GM19193 (cell line): ENCODE measurements around the gene C14orf180.

ENCODE experiments used
- POLR2A ChIP-seq: IDR thresholded peaks from 4 replicates; pipeline ENCODE4 v1.6.1; 2011; ENCODE audit not compliant: insufficient read depth, insufficient read length; ENCODE audit errors: extremely low read depth

The C14orf180 gene

DNA sequence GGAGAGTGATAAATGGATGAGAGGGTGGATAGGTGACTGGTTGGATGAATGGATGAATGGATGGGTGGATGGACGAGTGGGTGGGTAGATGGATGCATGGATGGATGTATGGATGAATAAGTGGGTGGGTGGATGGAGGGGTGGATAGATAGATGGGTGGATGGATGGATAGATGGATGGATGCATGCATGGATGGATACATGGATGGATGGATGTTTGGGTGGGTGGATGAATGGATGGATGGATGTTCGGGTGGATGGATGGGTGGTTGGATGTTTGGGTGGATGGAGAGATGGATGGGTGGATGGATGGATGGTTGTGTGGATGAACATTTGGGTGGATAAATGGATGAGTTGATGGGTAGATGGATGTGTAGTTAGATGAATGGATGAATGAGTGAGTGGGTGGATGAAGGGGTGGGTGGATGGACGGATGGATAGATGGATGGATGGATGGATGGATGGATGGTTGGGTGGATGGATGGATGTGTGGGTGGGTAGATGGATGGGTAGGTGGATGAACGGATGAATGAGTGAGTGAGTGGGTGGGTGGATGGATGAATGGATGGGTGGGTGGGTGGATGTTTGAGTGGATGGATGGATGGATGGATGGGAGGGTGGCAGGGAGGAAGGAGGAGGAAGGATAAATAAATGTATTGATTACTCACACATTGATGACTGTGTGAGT, 34.7 kb downstream of the C14orf180 start:
- TF ChIP-seq POLR2A = no peak

DNA sequence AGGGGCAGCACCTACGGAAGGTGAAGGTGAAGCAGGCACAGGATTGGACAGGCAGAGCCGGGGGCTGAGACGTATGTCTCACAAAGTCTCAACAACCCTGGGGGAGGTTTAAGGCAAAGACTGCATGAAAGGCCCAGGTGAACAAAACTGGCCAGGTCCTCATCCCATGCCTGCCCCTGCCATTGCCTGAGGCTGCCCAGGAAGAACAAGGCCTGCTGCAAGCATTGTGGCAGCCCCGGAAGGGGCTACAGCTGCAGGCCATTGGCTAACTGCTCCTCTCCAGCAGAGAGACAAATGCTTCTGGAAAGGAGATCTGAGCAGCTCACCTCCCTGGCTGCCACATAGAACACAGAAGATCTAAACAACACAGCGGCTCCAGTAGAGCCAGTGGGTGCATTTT, 45.4 kb downstream of the C14orf180 start:
- no peak for TF ChIP-seq POLR2A

DNA sequence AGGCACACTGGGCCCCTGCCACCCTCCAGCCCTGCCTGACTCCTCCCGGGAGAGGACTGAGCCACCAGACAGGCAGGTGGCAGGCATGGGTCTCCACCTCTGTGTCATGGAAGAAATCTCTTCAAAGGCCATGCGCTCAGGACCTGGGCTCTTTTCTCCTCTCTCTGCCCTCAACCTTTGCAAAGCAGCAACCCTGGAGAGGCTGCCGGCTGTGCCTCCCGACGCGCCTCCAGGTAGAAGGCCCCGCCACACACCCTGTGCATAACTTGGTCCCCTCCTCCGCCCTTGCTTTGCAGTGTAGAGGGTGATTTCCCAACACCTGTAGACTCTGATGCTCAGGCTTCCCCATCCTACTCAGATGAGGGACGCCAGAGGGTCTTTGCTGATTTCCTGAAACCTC, 53.2 kb downstream of the C14orf180 start:
- no peak for TF ChIP-seq POLR2A

DNA sequence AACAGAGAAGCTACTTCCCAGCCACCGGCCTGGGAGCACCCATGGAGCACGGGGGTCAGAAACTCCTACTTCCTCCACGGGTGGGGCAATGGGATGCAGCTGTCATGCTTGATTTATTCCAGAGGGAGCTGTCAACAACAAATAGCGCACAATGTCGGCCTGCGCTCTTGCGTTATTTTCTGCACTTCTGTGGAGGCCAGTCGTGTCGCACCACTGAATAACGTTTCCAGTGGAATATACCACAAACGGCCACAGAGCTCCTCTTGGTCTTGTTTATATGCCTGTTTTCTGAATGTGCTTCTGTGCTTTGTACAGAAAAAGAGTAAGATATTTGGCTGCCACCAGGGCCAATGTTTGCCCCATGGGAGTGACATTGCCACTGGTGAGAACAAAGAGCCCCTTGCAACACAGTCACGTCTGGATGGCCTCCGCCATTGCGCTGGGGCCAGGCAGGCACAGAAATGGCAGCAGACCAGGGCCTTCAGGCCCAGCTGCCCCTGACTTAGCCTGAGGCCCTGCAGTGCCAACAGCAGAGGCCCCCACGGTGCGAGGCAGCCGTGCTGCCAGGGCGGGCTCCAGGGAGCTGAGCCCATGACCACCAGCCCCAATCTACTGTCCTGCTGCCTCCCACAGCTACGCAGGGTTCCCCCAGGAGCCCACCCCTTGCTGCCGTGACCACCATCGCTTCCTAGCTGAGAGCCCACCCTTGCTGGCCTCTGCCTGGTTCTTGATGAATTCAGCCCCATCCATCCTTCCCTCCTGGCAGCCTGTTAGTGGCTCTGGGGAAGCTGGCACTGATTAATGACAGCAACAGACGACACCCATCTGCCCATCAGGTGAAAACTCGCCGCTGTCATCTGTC, 53.9 kb downstream of the C14orf180 start:
- TF ChIP-seq POLR2A = no peak

DNA sequence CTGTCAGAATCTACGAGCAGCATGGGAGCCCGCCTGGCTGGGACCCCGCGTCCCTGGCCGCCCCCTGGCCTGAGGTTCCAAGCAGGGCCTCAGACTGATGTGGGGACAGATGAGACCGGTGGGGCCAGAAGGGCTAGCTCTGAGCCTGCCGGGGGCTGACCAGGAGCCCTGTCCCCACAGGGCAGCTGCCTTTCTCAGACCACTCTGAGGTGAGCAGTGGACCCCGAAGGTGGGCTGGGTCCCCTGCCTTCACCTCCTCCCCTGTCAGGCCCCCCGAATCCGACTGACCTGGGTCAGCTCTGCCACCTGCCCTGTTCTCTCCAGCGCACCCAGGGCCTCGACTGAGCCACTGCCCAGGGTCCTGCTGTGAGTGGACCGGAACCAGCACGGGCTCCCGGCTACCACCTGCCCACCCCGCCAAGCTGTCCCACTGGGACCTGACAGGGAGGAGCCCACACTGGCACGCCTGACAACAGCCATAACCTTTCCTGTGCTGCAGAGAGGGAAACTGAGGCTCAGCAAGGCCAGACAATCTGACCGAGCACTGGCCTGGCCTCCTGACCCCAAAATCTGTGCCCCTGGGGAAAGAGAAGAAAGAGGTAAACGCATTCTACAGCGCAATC, 54.7 kb downstream of the C14orf180 start:
- TF ChIP-seq POLR2A = no peak

DNA sequence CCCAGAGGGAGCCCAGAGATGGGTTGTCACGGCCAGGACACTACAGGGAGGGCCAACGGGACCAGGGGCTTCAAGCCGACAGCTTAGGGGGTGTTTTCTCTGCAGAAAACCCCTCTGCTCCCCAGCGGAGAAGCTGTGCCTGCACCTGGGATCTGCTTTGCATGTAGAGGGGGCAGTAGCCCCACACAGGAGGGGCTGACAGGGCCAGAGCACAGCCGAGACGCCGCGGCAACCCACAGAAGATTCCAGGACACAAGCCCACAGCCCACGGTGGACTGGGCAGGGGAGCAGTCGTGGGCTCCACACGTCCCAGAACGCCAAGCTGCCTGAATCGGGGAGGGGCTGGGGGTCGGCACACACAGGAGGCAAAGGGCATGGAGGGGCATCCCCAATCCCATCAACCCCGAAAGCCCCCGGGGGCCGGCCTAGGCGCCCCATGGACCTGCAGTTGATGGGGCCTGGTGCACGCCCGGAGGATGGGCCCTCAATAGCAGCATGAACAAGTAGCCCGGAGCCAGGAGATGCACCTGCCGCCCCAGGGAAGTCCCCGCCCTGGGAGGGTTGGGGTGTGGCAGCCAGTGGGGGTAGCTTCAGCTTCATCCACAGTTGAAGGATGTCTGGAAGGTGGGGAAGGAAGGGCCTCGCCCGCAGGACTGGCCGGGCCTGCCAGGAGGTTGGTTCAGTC, 55.5 kb downstream of the C14orf180 start:
- no peak for TF ChIP-seq POLR2A

DNA sequence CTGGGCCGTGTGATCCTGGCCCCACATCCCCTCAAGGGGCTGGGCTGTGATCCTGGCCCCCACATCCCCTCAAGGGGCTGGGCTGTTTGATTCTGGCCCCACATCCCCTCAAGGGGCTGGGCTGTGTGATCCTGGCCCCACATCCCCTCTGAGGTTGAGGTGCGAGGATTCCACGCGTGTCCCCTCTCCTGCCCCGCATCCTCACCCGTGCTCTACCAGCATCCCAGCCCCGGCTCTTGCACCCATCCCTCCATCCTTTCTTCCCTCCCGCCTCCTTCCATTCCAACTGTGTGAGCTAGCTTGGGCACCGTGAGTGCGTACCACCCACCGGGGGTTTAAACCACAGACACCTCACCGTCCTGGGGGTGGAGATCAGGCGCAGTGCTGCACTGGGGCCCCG, 56.2 kb downstream of the C14orf180 start:
- TF ChIP-seq POLR2A = no peak

DNA sequence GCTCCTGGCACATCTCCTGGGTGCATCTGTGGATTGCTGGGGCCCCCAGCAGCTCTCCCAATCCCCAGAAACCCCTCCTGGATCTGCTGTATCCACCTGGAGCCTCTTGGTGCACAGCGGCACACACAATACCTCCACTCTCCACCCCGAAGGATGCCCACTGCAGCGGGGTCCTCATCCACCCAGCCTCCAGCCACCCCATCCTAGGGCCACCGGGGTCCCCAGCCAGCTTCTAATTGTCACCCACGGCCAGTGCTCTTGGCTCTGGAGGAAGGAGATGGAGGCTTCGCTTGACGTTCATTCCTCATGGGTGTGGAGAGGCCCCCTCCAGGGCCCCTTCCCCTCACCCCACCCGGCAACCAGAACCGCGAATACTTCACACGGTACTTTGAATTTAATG, 56.6 kb downstream of the C14orf180 start:
- TF ChIP-seq POLR2A = no peak

DNA sequence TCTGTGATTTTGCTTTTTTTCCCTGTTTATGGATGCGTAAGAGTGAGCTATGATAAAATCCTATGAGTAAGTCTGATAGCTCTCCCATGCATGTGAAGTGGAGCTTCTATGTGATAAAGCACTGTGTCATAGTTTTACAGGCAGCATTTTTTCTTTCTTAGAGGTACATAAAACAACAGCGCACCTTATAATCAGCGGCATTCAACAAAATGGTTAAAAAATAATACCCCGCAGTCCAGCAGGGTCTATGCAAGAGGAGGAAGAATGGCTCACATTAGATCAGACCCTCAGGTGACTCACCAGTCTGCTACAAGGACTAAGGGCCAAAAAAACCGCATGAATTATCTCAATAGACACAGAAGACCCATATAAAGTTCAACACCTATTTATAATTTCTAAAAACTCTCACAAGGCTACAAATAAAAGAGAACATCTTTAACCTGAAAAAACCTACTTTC, 58.0 kb downstream of the C14orf180 start:
- no peak for TF ChIP-seq POLR2A

DNA sequence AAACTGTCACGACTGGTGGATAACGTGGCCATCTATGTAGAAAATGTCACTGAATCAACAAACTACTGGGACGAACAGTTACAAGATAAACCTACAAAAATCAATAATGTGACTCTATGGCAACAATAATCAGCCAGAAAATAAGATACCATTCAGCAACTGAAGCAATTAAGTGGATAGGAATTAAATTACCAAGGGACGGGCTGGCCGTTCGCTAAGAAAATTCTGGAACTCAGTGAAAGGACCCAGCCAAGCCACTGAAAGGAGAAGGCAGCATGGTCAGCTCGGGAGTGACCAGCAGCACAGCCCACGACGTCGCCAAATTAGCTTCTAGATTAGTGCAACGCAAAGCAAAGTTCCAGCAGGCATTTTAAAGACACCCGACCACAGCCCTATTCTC, 58.6 kb downstream of the C14orf180 start:
- no peak for TF ChIP-seq POLR2A

DNA sequence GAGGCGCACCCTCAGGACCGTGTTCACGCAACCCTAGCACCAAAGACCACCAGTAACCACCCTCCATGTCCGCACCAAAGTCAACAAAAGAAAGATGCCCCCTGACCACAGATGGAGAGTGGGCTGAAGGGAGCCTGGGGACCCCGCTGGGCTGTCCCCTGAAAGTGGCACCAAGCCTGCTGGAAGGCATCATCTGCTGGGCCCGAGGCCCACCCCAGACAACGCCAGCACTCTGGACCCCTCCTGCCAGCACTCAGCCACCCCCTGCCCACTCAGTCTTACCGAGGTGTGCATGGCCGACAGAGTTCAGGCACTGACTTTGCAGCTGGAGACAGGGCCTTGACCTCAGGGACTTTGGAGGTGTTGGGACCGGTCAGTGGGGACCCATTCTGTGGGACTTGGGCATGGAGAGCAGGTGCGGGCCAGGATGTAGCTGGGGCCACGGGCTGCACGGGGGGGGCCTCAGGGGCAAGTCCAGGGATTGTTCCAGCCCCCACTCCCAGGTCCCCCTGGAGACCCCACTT, 59.4 kb downstream of the C14orf180 start:
- no peak for TF ChIP-seq POLR2A

DNA sequence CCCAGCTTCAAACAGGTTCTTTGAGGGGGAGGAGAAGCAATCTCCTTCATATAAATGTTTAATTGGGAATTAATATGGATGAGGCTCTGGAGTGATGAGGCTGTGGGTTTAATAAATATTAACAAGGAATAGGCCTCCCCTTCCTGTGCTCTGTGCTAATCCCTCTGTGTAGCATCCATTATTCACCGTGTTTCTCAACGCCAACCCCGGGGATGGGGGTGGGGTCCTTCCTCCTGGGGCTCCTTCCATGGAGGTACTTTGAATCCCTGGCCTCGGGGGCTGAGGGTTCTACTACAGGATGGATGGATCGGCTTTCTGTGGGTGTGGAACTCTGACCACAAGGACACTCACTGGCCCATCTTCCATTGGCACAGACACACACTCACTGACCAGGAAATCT, 59.9 kb downstream of the C14orf180 start:
- TF ChIP-seq POLR2A = no peak
